Karpas-422 (cell line): ENCODE results near the gene IQCK. TPM values are rescaled to one million over a fixed set of nuclear protein-coding genes. Genes with fewer than 3 reads are reported as not detected.

Source experiments
- DNase-seq: peaks from one replicate; pipeline ENCODE4 v3.0.0-alpha.2; 2015
- H2AFZ ChIP-seq: fragments of 200-600 bp; sonication (generic); 2 replicates; pipeline ENCODE4 v1.6.1; 2014; ENCODE audit warnings: antibody characterized with exemption, low read length, mixed read lengths
- H3K27ac ChIP-seq: fragments of 200-600 bp; sonication (generic); 2 replicates; pipeline ENCODE4 v1.5.1; 2014; ENCODE audit warnings: mild to moderate bottlenecking, low read length, moderate library complexity
- H3K27me3 ChIP-seq: fragments of 200-600 bp; sonication (generic); 2 replicates; pipeline ENCODE4 v1.6.1; 2014; ENCODE audit warnings: low read length, mixed read lengths
- H3K36me3 ChIP-seq: fragments of 200-600 bp; sonication (generic); 2 replicates; pipeline ENCODE4 v1.6.1; 2014; ENCODE audit warnings: low read length, mixed read lengths; ENCODE audit not compliant: insufficient read depth
- H3K4me1 ChIP-seq: fragments of 200-600 bp; sonication (generic); 2 replicates; pipeline ENCODE4 v1.6.1; 2014; ENCODE audit warnings: mild to moderate bottlenecking, low read length, mixed read lengths
- H3K4me2 ChIP-seq: fragments of 200-600 bp; sonication (generic); 2 replicates; pipeline ENCODE4 v1.6.1; 2014; ENCODE audit warnings: low read length, low read depth, mild to moderate bottlenecking; ENCODE audit not compliant: poor library complexity, severe bottlenecking
- H3K4me3 ChIP-seq: fragments of 200-600 bp; sonication (generic); 2 replicates; pipeline ENCODE4 v1.5.1; 2014; ENCODE audit warnings: mild to moderate bottlenecking, antibody characterized with exemption, low read length, mixed read lengths
- H3K79me2 ChIP-seq: fragments of 200-600 bp; sonication (generic); 2 replicates; pipeline ENCODE4 v1.6.1; 2014; ENCODE audit warnings: mild to moderate bottlenecking, low read length, mixed read lengths
- H3K9ac ChIP-seq: fragments of 200-600 bp; sonication (generic); 2 replicates; pipeline ENCODE4 v1.6.0; 2014; ENCODE audit warnings: low read length
- H3K9me2 ChIP-seq: fragments of 200-600 bp; sonication (generic), shearing (Covaris generic); replicated peaks from 2 replicates; pipeline ENCODE4 v1.6.0; 2014; ENCODE audit warnings: mild to moderate bottlenecking, low read length, moderate library complexity; ENCODE audit not compliant: insufficient read depth
- H3K9me3 ChIP-seq: fragments of 300-700, 200-600 bp; sonication (generic); 2 replicates; pipeline ENCODE4 v1.6.1; 2014; ENCODE audit warnings: low read length, mixed read lengths
- H4K20me1 ChIP-seq: fragments of 200-600 bp; sonication (generic); 2 replicates; pipeline ENCODE4 v1.6.1; 2014; ENCODE audit warnings: mild to moderate bottlenecking, antibody characterized with exemption, low read length, low read depth; ENCODE audit not compliant: insufficient read depth
- total RNA-seq: library from RNA; depleted of rRNA; stranded (reverse); fragments of >200 nt; shearing (Covaris generic); gene quantifications from 2 replicates; pipeline ENCODE4 v1.2.3, GENCODE V29; 2014; ENCODE audit warnings: low replicate concordance

The IQCK gene
- total RNA-seq, 1 experiment from 2014 or later = 4.9 TPM

GRCh38 chr16:19881783-19882182 lies 163.7 kb downstream of the IQCK start:
- H3K9me2 ChIP-seq = no peaks in the 10 kb centered on the region
- H4K20me1 ChIP-seq = no peaks in the 10 kb centered on the region
- no peak overlapping the region for H3K9ac ChIP-seq
- no peak for DNase-seq
- H3K27ac ChIP-seq = no peak overlapping the region
- no peaks in the 10 kb centered on the region for H3K4me1 ChIP-seq
- H3K79me2 ChIP-seq = no peaks in the 10 kb centered on the region
- no peak overlapping the region for H3K4me2 ChIP-seq
- no peaks in the 10 kb centered on the region for H3K36me3 ChIP-seq
- H2AFZ ChIP-seq = no peak overlapping the region
- no peaks in the 10 kb centered on the region for H3K27me3 ChIP-seq
- H3K9me3 ChIP-seq = no peaks in the 10 kb centered on the region
- H3K4me3 ChIP-seq = no peak overlapping the region

- H2AFZ ChIP-seq = no peak overlapping the region
- no peak overlapping the region for H3K9ac ChIP-seq
- H3K4me2 ChIP-seq = no peak overlapping the region
- H3K4me3 ChIP-seq = no peak overlapping the region
- H3K27ac ChIP-seq = no peak overlapping the region
- no peaks in the 10 kb centered on the region for H3K9me3 ChIP-seq
- H3K27me3 ChIP-seq = no peaks in the 10 kb centered on the region
- no peaks in the 10 kb centered on the region for H3K36me3 ChIP-seq
- no peaks in the 10 kb centered on the region for H3K4me1 ChIP-seq
- H4K20me1 ChIP-seq = no peaks in the 10 kb centered on the region
- no peak for DNase-seq
- no peaks in the 10 kb centered on the region for H3K9me2 ChIP-seq
- no peaks in the 10 kb centered on the region for H3K79me2 ChIP-seq
These were observed 164.1 kb downstream of the IQCK start for GRCh38 chr16:19882186-19882585.

- no peaks in the 10 kb centered on the region for H3K27me3 ChIP-seq
- no peak overlapping the region for H3K9ac ChIP-seq
- H3K27ac ChIP-seq = no peak overlapping the region
- H3K9me2 ChIP-seq = no peaks in the 10 kb centered on the region
- no peak overlapping the region for H3K4me2 ChIP-seq
- H3K36me3 ChIP-seq = no peaks in the 10 kb centered on the region
- H4K20me1 ChIP-seq = no peaks in the 10 kb centered on the region
- no peak overlapping the region for H3K4me3 ChIP-seq
- no peak for DNase-seq
- H3K4me1 ChIP-seq = no peaks in the 10 kb centered on the region
- H3K9me3 ChIP-seq = no peaks in the 10 kb centered on the region
- no peaks in the 10 kb centered on the region for H3K79me2 ChIP-seq
- H2AFZ ChIP-seq = no peak overlapping the region
These were observed 164.6 kb downstream of the IQCK start for GRCh38 chr16:19882646-19883045.

GRCh38 chr16:19883296-19883965 lies 165.4 kb downstream of the IQCK start:
- Histone ChIP-seq H3K4me2 (no peak overlapping the region), H2AFZ (no peak overlapping the region), H3K27me3 (no peaks in the 10 kb centered on the region)

GRCh38 chr16:19883966-19884485 lies 166.0 kb downstream of the IQCK start:
- no peaks in the 10 kb centered on the region for H3K36me3 ChIP-seq
- H3K4me3 ChIP-seq = no peak overlapping the region
- H4K20me1 ChIP-seq = no peaks in the 10 kb centered on the region
- no peak overlapping the region for H3K4me2 ChIP-seq
- no peaks in the 10 kb centered on the region for H3K9me2 ChIP-seq
- H3K27me3 ChIP-seq = no peaks in the 10 kb centered on the region
- no peaks in the 10 kb centered on the region for H3K9me3 ChIP-seq
- H3K79me2 ChIP-seq = no peaks in the 10 kb centered on the region
- H3K27ac ChIP-seq = no peak overlapping the region
- DNase-seq = no peak
- no peak overlapping the region for H3K9ac ChIP-seq
- H3K4me1 ChIP-seq = no peaks in the 10 kb centered on the region
- H2AFZ ChIP-seq = no peak overlapping the region

More at GRCh38 chr16:19883296-19883965, 165.4 kb downstream of the IQCK start:
- Histone ChIP-seq H3K4me3 (no peak overlapping the region), H4K20me1 (no peaks in the 10 kb centered on the region), H3K4me1 (no peaks in the 10 kb centered on the region), H3K9ac (no peak overlapping the region), H3K79me2 (no peaks in the 10 kb centered on the region), H3K36me3 (no peaks in the 10 kb centered on the region), H3K27ac (no peak overlapping the region), H3K9me2 (no peaks in the 10 kb centered on the region), H3K9me3 (no peaks in the 10 kb centered on the region)
- DNase-seq = no peak

- no peaks in the 10 kb centered on the region for H4K20me1 ChIP-seq
- H3K9ac ChIP-seq = no peak within 1 kb of the TSS
- no peak within 1 kb of the TSS for H3K27ac ChIP-seq
- no peaks in the 10 kb centered on the region for H3K9me3 ChIP-seq
- no peak for DNase-seq
- no peaks in the 10 kb centered on the region for H3K9me2 ChIP-seq
- H3K79me2 ChIP-seq = no peaks in the 10 kb centered on the region
- no peaks in the 10 kb centered on the region for H3K27me3 ChIP-seq
- H3K4me3 ChIP-seq = no peak within 1 kb of the TSS
- H3K36me3 ChIP-seq = no peaks in the 10 kb centered on the region
- no peak within 1 kb of the TSS for H3K4me2 ChIP-seq
- H3K4me1 ChIP-seq = no peaks in the 10 kb centered on the region
- H2AFZ ChIP-seq = no peak within 1 kb of the TSS
These were observed 166.8 kb downstream of the IQCK start, which contains the start of gene GPRC5B for GRCh38 chr16:19884611-19885450. GPRC5B (minus strand) TSS chr16:19884848; CDS start chr16:19872845, 12,003 bp downstream.

- Histone ChIP-seq H3K27ac (no peak overlapping the region), H3K9ac (no peak overlapping the region), H3K9me2 (no peaks in the 10 kb centered on the region), H3K4me2 (no peak overlapping the region), H3K27me3 (no peaks in the 10 kb centered on the region), H3K4me3 (no peak overlapping the region), H3K4me1 (no peaks in the 10 kb centered on the region), H3K79me2 (no peaks in the 10 kb centered on the region), H2AFZ (no peak overlapping the region), H3K9me3 (no peaks in the 10 kb centered on the region), H3K36me3 (no peaks in the 10 kb centered on the region), H4K20me1 (no peaks in the 10 kb centered on the region)
- DNase-seq = no peak
These were observed 167.5 kb downstream of the IQCK start for GRCh38 chr16:19885451-19886072.
